Measurements from ENCODE around the gene CREB5.

The CREB5 gene

GRCh38 chr7:28841766-28842165, 429.4 kb downstream of the CREB5 start:
- TF ChIP-seq CTCF (conservative IDR thresholded peaks at IDR 0.05; ENCODE audit: low read length) = no peak
- no peak for TF ChIP-seq EZH2phosphoT487 (IDR thresholded peaks at IDR 0.05; ENCODE audit: borderline replicate concordance)
- Histone ChIP-seq H3K4me1 (ENCODE audit: insufficient read depth, low read length, poor library complexity, severe bottlenecking) (no peaks in the 10 kb centered on the region), H3K9me3 (ENCODE audit: insufficient read depth, low read depth, low read length) (no peaks in the 10 kb centered on the region), H3K36me3 (ENCODE audit: insufficient read depth, low read length) (no peaks in the 10 kb centered on the region), H3K4me2 (ENCODE audit: low read depth, low read length, poor library complexity, severe bottlenecking) (no peak overlapping the region), H3K79me2 (ENCODE audit: insufficient read depth, low read length) (no peaks in the 10 kb centered on the region), H3K4me3 (ENCODE audit: low read length, poor library complexity, severe bottlenecking) (no peak overlapping the region), H2AFZ (ENCODE audit: low read length) (no peak overlapping the region), H3K27me3 (ENCODE audit: insufficient read depth, low read length, poor library complexity, severe bottlenecking) (no peaks in the 10 kb centered on the region), H4K20me1 (ENCODE audit: insufficient read depth, low read length, poor library complexity, severe bottlenecking) (no peaks in the 10 kb centered on the region), H3K9me2 (replicated peaks; ENCODE audit: low read depth, low read length) (no peaks in the 10 kb centered on the region), H3K9ac (ENCODE audit: low read depth, low read length, poor library complexity, severe bottlenecking) (no peak overlapping the region), H3F3A (ENCODE audit: low read depth) (no peaks in the 10 kb centered on the region)

- H4K20me1 ChIP-seq (ENCODE audit: insufficient read depth, low read length, poor library complexity, severe bottlenecking) = no peaks in the 10 kb centered on the region
- H3K9me3 ChIP-seq (ENCODE audit: insufficient read depth, low read depth, low read length) = no peaks in the 10 kb centered on the region
- no peaks in the 10 kb centered on the region for H3K9me2 ChIP-seq (replicated peaks; ENCODE audit: low read depth, low read length)
- no peak overlapping the region for H3K4me2 ChIP-seq (ENCODE audit: low read depth, low read length, poor library complexity, severe bottlenecking)
- H3K27me3 ChIP-seq (ENCODE audit: insufficient read depth, low read length, poor library complexity, severe bottlenecking) = no peaks in the 10 kb centered on the region
- no peak for TF ChIP-seq EZH2phosphoT487 (IDR thresholded peaks at IDR 0.05; ENCODE audit: borderline replicate concordance)
- TF ChIP-seq CTCF (conservative IDR thresholded peaks at IDR 0.05; ENCODE audit: low read length) = no peak
- H3K9ac ChIP-seq (ENCODE audit: low read depth, low read length, poor library complexity, severe bottlenecking) = no peak overlapping the region
- H3F3A ChIP-seq (ENCODE audit: low read depth) = no peaks in the 10 kb centered on the region
- no peaks in the 10 kb centered on the region for H3K36me3 ChIP-seq (ENCODE audit: insufficient read depth, low read length)
- no peaks in the 10 kb centered on the region for H3K79me2 ChIP-seq (ENCODE audit: insufficient read depth, low read length)
- no peak overlapping the region for H3K4me3 ChIP-seq (ENCODE audit: low read length, poor library complexity, severe bottlenecking)
- no peaks in the 10 kb centered on the region for H3K4me1 ChIP-seq (ENCODE audit: insufficient read depth, low read length, poor library complexity, severe bottlenecking)
- H2AFZ ChIP-seq (ENCODE audit: low read length) = no peak overlapping the region
Measured at GRCh38 chr7:28842769-28843295, 430.5 kb downstream of the CREB5 start.

- H3K4me2 ChIP-seq (ENCODE audit: low read depth, low read length, poor library complexity, severe bottlenecking) = no peak overlapping the region
- H3K36me3 ChIP-seq (ENCODE audit: insufficient read depth, low read length) = no peaks in the 10 kb centered on the region
- H3K9me2 ChIP-seq (replicated peaks; ENCODE audit: low read depth, low read length) = no peaks in the 10 kb centered on the region
- no peaks in the 10 kb centered on the region for H4K20me1 ChIP-seq (ENCODE audit: insufficient read depth, low read length, poor library complexity, severe bottlenecking)
- no peaks in the 10 kb centered on the region for H3K79me2 ChIP-seq (ENCODE audit: insufficient read depth, low read length)
- H3K4me1 ChIP-seq (ENCODE audit: insufficient read depth, low read length, poor library complexity, severe bottlenecking) = no peaks in the 10 kb centered on the region
- TF ChIP-seq CTCF (conservative IDR thresholded peaks at IDR 0.05; ENCODE audit: low read length) (no peak), EZH2phosphoT487 (IDR thresholded peaks at IDR 0.05; ENCODE audit: borderline replicate concordance) (no peak)
- H3F3A ChIP-seq (ENCODE audit: low read depth) = no peaks in the 10 kb centered on the region
- no peak overlapping the region for H3K9ac ChIP-seq (ENCODE audit: low read depth, low read length, poor library complexity, severe bottlenecking)
- H3K9me3 ChIP-seq (ENCODE audit: insufficient read depth, low read depth, low read length) = no peaks in the 10 kb centered on the region
- no peaks in the 10 kb centered on the region for H3K27me3 ChIP-seq (ENCODE audit: insufficient read depth, low read length, poor library complexity, severe bottlenecking)
- H2AFZ ChIP-seq (ENCODE audit: low read length) = no peak overlapping the region
- no peak overlapping the region for H3K4me3 ChIP-seq (ENCODE audit: low read length, poor library complexity, severe bottlenecking)
Measured at GRCh38 chr7:28845106-28845505, 432.8 kb downstream of the CREB5 start.

Measured in Loucy (cell line).